ENCODE measurements around the gene CCDC12.

GRCh38 chr3:46884929-46885328 is 91.6 kb downstream of the CCDC12 start:
- no peak for TF ChIP-seq CTCF (IDR thresholded peaks at IDR 0.05; ENCODE audit: low read length)
- no peak for TF ChIP-seq EZH2 (optimal IDR thresholded peaks at IDR 0.05; ENCODE audit: low read depth, low read length)
- no peak for TF ChIP-seq EZH2phosphoT487 (IDR thresholded peaks at IDR 0.05; ENCODE audit: low read length)
